Spleen (tissue), 7 donors: ENCODE results near the gene RAD51D.

Source experiments
- POLR2A ChIP-seq, 3 donors: fragments of 450-650 bp; IDR thresholded peaks; one replicate each; pipeline ENCODE4 v1.5.1; 2017; ENCODE audit warnings: antibody characterized with exemption in 3 of 3, mild to moderate bottlenecking in 1 of 3
- POLR2AphosphoS5 ChIP-seq, 3 donors: sonication (generic); formaldehyde crosslinking; IDR thresholded peaks; one replicate each; pipeline ENCODE4 v1.5.1; 2017; ENCODE audit warnings: antibody characterized with exemption in 3 of 3
- TF ChIP-seq, protein P1 (sequence below), 11 experiments: fragments of 200-600 bp in 7 of 11; fragments of 450-650 bp in 4 of 11; sonication (generic) in 4 of 11; IDR thresholded peaks in 8 of 11; conservative IDR thresholded peaks in 3 of 11; 1 replicate in 7 of 11; 2 replicates in 4 of 11; pipeline versions ENCODE4 v1.4.0 to v1.8.0; 2016 to 2021; ENCODE audit warnings: antibody characterized with exemption in 11 of 11, inconsistent platforms in 4 of 11, mild to moderate bottlenecking in 1 of 11
- donor health status: DM: no; HTN: no; CAD: no; lungs with moderate emphysema.
- donor health status: DM: no; HTN: no; CAD: no.
- donor health status: DM: no; HTN: no; CAD: no.

DNA sequence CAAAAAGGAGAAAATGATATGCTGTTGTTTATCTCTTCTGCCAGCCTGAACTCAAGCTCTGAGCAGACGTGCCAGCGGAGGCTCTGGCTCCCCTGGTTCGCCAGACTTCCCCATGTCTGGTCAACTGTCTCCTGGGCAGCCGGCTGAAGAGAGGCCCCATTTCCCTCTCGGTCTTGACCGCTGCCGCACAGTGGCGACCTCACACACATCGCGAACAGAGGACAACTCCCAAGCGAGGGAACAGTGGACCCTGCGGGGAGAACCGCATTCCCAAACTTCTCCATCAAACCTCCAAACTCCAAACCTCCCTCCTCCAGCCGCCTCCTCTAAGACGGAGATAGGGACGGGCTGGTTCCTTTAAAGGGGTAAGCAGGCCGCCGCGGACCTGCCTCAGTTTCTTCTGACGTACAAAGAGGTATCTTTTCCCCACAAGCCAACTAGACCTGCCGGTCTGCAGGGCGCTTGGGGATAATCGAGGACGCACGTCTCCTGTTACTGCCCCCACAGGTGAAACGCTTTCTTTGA, 31.2 kb downstream of the RAD51D start:
- TF ChIP-seq, protein P1, sequence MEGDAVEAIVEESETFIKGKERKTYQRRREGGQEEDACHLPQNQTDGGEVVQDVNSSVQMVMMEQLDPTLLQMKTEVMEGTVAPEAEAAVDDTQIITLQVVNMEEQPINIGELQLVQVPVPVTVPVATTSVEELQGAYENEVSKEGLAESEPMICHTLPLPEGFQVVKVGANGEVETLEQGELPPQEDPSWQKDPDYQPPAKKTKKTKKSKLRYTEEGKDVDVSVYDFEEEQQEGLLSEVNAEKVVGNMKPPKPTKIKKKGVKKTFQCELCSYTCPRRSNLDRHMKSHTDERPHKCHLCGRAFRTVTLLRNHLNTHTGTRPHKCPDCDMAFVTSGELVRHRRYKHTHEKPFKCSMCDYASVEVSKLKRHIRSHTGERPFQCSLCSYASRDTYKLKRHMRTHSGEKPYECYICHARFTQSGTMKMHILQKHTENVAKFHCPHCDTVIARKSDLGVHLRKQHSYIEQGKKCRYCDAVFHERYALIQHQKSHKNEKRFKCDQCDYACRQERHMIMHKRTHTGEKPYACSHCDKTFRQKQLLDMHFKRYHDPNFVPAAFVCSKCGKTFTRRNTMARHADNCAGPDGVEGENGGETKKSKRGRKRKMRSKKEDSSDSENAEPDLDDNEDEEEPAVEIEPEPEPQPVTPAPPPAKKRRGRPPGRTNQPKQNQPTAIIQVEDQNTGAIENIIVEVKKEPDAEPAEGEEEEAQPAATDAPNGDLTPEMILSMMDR (IDR thresholded peaks at IDR 0.05 in 8 of 11, conservative IDR thresholded peaks at IDR 0.05 in 3 of 11): peak in 1 of 11 experiments; percentile 5
- TF ChIP-seq POLR2AphosphoS5 (IDR thresholded peaks at IDR 0.05) (peak in 2 of 3 donors; percentile 52 to 60), POLR2A (IDR thresholded peaks at IDR 0.05) (no peak)
